ES-I3 (cell line): ENCODE data around the gene SCN10A.
A peak's percentile ranks its signal among the peaks of the same experiment; 100 is the strongest.

Experiments used
- H3K36me3 ChIP-seq: 2 replicates; pipeline ENCODE4 v1.6.1; 2013; ENCODE audit warnings: mild to moderate bottlenecking, low read length, control low read depth, moderate library complexity; ENCODE audit not compliant: insufficient read depth
- H3K4me1 ChIP-seq: 2 replicates; pipeline ENCODE4 v1.6.1; 2013; ENCODE audit warnings: mild to moderate bottlenecking, control low read depth, low read length; ENCODE audit not compliant: insufficient read depth
- H3K9ac ChIP-seq: 2 replicates; pipeline ENCODE4 v1.6.1; 2013; ENCODE audit warnings: low read depth, mild to moderate bottlenecking, low read length, moderate library complexity
- H3K9me3 ChIP-seq: 2 replicates; pipeline ENCODE4 v1.6.1; 2013; ENCODE audit warnings: mild to moderate bottlenecking, low read length, moderate library complexity; ENCODE audit not compliant: control insufficient read depth, insufficient read depth

Gene SCN10A

DNA sequence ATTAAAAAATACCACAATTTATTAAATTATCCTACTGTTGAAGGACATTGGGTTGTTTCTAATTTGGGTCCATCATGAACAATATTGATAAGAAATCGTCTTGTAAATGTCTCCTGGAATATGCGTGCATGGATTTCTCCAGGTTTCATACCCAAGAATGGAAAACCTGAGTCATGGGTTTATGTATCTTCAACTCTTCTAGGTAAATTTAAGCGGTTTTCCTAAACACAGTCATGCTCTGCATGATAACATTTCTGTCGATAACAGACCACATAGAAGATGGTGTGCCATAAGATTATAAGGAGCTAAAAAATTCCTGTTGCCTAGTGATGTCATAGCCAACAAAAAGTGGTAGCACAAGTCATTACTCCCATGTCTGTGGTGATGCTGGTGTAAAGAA is 126.7 kb downstream of the SCN10A start:
- Histone ChIP-seq H3K9me3 (no peaks in the 10 kb centered on the region), H3K9ac (no peak overlapping the region)

DNA sequence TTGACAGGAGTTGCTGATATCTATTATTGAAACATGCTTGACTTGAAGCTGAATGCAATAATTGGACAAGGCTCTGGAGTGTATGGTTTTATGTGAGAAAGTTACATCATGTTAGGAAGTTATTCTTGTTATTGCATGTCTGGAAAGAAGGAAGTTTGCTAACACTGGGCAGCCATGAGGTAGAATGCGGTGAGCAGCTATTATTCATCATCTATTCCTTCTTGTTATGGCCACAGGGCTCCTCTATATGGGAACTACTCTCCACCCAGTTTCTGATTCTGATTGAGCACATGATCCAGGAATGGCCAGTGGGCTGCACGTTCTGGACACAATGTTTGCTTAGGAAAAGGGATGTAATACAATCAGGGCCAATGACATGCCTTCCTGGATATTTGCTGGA is 128.7 kb downstream of the SCN10A start:
- Histone ChIP-seq H3K9me3 (no peaks in the 10 kb centered on the region), H3K36me3 (no peaks in the 10 kb centered on the region), H3K9ac (no peak overlapping the region)

More for the DNA sequence above, 126.7 kb downstream of the SCN10A start:
- Histone ChIP-seq H3K4me1 (no peaks in the 10 kb centered on the region), H3K36me3 (no peaks in the 10 kb centered on the region)

DNA sequence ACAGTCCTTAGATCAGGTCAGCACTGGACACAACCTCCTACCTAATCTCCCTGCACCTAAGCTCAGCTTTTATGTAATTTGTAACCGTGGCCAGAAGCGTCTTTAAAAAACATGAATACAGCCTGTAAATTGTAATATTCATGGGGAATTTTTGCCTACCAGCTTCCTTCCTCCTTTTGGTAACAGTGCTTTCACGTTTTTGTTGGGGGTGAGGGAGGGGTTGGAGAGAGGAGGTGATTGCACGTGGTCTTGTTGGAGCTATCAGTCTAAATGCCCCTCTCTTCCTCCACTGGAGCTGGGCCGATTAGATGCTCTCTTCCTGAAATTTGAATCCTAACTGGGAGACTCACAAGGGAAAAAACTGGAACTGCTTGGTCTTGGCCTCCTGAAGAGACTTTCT is 131.5 kb downstream of the SCN10A start:
- H3K36me3 ChIP-seq = no peaks in the 10 kb centered on the region

More for the DNA sequence above, 128.7 kb downstream of the SCN10A start:
- no peaks in the 10 kb centered on the region for H3K4me1 ChIP-seq

DNA sequence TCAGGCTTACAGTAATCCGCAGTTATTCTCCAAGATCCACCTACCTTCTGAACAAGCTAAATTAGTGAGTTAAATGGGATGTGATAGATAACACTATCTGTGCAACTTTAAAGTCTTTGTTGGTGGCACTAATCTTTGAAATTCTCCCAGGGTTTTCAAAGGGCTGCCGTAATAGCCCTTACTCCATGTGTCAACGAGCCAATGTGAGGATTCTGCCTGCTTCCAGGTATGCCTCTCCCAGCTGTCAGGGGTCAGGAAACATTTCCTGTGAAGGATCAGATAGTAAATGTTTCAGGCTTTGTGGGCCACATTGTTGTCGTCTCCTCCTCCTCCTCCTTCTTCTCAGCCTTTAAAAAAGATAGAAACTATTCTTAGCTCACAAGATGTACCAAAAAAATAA is 146.3 kb downstream of the SCN10A start:
- no peaks in the 10 kb centered on the region for H3K9me3 ChIP-seq
- no peaks in the 10 kb centered on the region for H3K4me1 ChIP-seq
- no peaks in the 10 kb centered on the region for H3K36me3 ChIP-seq
- no peak overlapping the region for H3K9ac ChIP-seq

More for the DNA sequence above, 131.5 kb downstream of the SCN10A start:
- Histone ChIP-seq H3K9ac (no peak overlapping the region), H3K4me1 (no peaks in the 10 kb centered on the region), H3K9me3 (no peaks in the 10 kb centered on the region)

GRCh38 chr3:38662544-38662943 is 153.5 kb downstream of the SCN10A start:
- no peaks in the 10 kb centered on the region for H3K36me3 ChIP-seq
- no peaks in the 10 kb centered on the region; the same call in 1 of the 2 replicates for H3K9me3 ChIP-seq
- H3K9ac ChIP-seq = no peak overlapping the region
- peaks cover 4% of the 10 kb centered on the region; the same call in 1 of the 2 replicates for H3K4me1 ChIP-seq

GRCh38 chr3:38658841-38659240 is 157.2 kb downstream of the SCN10A start:
- peaks cover 4% of the 10 kb centered on the region; the same call in 1 of the 2 replicates for H3K4me1 ChIP-seq
- no peaks in the 10 kb centered on the region for H3K36me3 ChIP-seq
- H3K9ac ChIP-seq = no peak overlapping the region
- no peaks in the 10 kb centered on the region; the same call in 1 of the 2 replicates for H3K9me3 ChIP-seq

DNA sequence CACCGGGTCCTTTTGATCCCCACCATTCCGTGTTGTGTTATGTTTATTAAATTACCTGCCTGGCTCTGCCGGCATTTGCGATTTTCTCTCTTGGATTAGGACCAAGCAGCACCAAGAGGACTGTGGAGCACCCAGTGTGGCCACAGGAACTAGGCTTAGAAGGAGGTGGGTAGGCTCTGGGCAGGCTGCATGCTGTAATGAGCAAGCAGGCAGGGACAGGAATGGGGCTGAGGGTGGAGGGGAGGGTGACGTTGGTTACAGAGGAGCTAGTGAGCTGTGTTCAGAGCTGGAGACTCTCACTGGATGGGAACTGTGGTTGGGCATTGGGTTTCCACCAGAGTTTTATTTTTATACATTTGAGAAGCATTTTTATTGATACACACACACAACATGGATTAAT is 158.6 kb downstream of the SCN10A start:
- peaks cover 4% of the 10 kb centered on the region; the same call in 1 of the 2 replicates for H3K4me1 ChIP-seq
- H3K9me3 ChIP-seq = no peaks in the 10 kb centered on the region
- no peaks in the 10 kb centered on the region for H3K36me3 ChIP-seq
- no peak overlapping the region for H3K9ac ChIP-seq

- Histone ChIP-seq H3K9me3 (no peaks in the 10 kb centered on the region), H3K4me1 (peaks cover 4% of the 10 kb centered on the region; the same call in 1 of the 2 replicates), H3K9ac (no peak overlapping the region), H3K36me3 (no peaks in the 10 kb centered on the region)
These were observed 160.2 kb downstream of the SCN10A start for GRCh38 chr3:38655708-38656300.

DNA sequence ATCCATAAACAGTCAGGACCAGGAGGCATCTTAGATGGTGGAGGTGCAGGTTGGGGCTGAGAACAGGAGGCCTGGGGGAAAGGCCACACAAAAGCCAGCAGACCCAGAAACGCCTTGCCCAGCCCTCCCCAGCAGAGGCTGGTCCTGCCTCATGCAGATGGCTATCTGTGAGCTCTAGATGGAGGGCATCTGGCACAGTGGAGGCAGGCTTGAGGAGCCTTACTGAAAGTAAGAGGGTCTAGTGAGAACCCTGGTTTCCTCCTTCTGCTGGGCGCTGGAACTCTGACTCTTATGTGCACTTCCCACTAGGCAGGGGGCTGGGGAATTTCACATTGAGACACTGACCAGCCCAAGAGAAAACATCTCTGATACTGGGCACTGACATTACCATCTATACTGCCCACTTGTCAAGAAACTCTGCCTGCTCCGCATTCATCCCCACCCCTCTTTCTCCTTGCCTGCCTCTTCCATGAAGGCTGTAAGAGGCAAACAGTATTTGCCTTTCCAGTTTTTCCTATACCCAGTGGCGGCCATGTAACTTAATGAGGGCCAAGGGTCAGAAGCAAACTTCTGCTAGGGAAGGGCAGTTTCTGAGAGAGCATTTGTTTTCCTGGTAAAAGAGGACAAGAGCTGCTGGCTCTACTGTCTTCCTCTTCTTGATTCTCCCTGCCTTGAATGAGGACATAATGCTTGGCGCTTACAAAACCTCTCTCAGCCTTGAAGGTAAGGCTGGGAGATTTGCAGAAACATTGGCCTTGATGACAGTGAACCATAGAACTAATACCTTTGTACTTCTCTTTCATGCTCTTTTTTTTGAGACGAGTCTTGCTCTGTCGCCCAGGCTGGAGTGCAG is 162.1 kb downstream of the SCN10A start:
- H3K4me1 ChIP-seq = peaks cover 4% of the 10 kb centered on the region; the same call in 1 of the 2 replicates
- no peak overlapping the region for H3K9ac ChIP-seq

DNA sequence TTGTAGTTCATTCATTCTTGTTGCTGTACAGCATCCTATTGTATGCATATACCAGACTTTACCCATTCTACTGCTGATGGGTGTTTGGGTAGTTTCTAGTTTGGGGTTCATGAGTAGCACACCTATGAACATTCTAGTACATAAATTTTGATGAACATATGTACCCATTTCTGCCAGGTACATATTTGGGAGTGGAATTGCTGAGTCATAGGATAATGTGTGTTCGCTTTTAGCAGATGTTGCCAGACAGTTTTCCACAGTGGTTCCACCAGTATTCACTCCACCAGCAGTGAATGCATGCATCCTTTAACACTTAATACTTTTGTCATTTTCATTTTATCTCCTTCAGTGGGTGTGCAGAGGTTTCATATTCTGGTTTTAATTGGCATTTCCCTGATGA is 163.1 kb downstream of the SCN10A start:
- Histone ChIP-seq H3K36me3 (no peaks in the 10 kb centered on the region), H3K4me1 (no peaks in the 10 kb centered on the region; the same call in 1 of the 2 replicates), H3K9me3 (no peaks in the 10 kb centered on the region), H3K9ac (no peak overlapping the region)

More for the DNA sequence above, 162.1 kb downstream of the SCN10A start:
- no peaks in the 10 kb centered on the region for H3K36me3 ChIP-seq
- no peaks in the 10 kb centered on the region for H3K9me3 ChIP-seq

DNA sequence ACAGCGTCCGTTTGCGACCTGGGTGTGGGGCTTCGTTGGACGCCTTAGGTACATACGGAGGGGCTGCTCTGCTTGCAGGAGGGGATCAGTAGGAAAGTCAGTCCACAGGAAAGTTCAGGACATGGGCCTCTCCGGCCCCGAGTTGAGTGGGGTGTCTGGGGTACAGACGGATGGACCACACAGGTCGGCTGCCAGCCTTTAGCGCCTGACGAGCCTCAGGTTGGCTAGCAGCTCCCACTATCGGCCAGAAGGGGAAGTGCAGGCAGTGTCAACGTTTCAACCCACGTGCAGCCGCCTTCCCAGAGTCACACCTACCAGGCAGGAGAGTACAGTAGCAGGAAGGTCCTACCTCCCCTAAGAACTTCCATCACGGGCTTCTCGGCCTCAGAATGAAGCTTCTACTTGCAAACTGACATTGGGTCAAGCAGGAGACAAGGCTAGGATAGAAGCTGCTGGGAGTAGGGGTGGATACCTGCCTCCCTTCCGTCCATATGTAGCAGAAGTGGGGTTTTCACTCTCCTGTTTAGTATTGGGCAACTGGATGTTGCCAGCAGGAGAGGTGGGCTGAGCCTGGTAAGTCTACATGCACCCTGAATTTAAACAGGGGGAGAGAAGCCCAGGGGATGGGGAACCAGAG is 164.7 kb downstream of the SCN10A start:
- H3K9ac ChIP-seq = peak overlapping the region; percentile 41; the same call in 1 of the 2 replicates
- H3K9me3 ChIP-seq = no peaks in the 10 kb centered on the region
- no peaks in the 10 kb centered on the region for H3K36me3 ChIP-seq
- peaks cover 2% of the 10 kb centered on the region; the same call in 1 of the 2 replicates for H3K4me1 ChIP-seq

DNA sequence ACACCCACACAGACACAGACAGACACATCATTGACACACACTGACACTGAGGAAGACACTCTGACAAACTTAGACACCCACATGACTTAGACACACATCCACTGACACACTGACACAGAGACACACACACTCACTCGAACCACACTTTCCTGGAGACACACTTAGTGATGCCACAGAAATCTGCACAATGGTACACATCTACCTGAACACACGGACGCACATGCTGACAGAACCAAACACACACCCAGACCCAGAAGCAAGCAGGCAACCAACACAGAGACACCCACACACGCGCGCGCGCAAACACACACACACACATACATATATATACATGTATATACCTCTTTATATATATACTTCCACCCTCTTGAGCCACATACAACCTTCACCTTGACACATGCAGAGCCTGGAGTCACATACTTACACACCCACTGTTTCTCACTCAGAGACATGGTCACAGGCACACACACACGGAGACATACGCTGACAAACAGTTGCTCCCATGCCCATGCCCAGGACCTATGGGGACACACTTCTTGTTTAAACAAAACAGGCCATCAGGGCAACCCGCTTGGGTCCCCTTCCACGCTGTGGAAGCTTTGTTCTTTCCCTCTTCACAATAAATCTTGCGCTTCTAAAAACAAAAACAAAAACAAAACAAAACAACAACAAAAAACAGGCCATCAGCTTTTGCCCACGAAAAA is 165.6 kb downstream of the SCN10A start:
- Histone ChIP-seq H3K9ac (peak overlapping the region; percentile 52; the same call in 1 of the 2 replicates), H3K4me1 (peaks cover 4% of the 10 kb centered on the region; the same call in 1 of the 2 replicates)

DNA sequence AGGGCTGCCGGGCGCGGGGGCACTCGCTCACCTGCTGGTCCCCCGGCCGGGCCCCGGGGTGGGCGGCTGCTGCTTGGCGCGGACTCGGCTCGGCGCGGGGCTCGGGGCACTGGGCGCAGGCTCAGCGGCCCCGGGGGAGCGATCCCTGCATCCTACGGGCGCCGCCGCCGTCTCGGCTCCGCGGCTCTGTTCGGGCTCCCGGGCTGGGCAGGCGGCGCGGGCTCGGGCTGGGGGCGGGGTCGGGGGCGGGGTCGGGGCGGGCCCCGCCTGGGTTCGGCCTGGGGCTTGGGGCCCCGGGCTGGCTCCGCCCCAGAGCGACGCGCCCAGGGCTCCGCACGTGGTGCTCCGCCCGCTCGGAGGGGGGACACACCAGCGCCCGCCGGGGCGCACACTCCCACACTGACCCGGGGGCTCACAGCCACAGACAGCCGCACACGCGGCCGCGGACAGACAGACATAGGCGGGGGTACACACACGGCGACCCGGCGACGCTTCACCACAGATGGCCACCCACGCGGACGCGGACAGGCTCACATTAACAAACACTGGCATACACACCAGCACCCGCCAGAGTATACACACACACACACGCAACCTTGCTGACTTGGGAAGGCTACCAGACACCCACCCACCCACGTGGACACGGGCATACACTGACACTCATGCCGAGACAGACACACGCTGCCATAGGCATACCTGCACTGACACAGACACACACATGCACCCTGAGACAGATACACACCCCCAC is 166.3 kb downstream of the SCN10A start, which contains the start of gene SCN5A:
TSS of gene SCN5A (minus strand) at position 188 of the 748 bp plus-strand sequence. CDS start 16,380 bp downstream, outside the sequence.
- no peaks in the 10 kb centered on the region for H3K36me3 ChIP-seq
- H3K4me1 ChIP-seq = peaks cover 4% of the 10 kb centered on the region; the same call in 1 of the 2 replicates
- H3K9me3 ChIP-seq = no peaks in the 10 kb centered on the region
- H3K9ac ChIP-seq = peak within 1 kb of the TSS; percentile 77

More for the DNA sequence above, 165.6 kb downstream of the SCN10A start:
- Histone ChIP-seq H3K9me3 (no peaks in the 10 kb centered on the region), H3K36me3 (no peaks in the 10 kb centered on the region)
